ENCODE measurements around the gene KRTAP4-6. TPM values are rescaled to one million over a fixed set of nuclear protein-coding genes. Genes with fewer than 3 reads are reported as not detected.
A peak's percentile ranks its signal among the peaks of the same experiment; 100 is the strongest.
"Not testable (repeated sequence)": the region's sequence is repeated elsewhere in the genome, so short reads cannot be mapped to it uniquely, and the experiment has no call there.

The KRTAP4-6 gene
- total RNA-seq, 1 experiment from 2014 or later: not detected

DNA sequence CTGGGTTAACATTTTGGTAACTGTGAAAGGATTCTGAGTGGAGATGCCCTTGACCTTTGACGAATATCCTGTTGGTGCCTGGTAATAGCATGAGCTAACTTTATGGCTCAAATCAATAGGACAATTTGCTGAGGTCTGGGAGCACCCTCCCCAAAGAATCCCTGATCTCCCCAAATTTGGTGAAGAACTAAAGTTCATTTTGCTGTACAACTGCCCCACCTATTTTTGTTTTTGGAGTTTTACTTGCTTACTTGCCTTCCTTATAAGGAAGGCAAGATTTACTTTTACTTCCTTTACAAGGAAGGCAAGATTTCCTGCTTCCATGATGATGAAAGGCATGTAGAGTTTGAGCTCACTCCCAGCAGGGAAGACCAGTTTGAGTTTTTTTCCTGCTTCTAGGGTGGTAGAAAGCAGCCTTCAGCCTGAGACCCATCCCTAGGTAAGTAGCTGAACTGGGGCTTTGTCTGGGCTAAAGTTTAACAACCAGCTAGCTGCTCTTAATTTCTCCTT lies 32.3 kb downstream of the KRTAP4-6 start:
- DNase-seq (ENCODE audit: low read depth): no peak

DNA sequence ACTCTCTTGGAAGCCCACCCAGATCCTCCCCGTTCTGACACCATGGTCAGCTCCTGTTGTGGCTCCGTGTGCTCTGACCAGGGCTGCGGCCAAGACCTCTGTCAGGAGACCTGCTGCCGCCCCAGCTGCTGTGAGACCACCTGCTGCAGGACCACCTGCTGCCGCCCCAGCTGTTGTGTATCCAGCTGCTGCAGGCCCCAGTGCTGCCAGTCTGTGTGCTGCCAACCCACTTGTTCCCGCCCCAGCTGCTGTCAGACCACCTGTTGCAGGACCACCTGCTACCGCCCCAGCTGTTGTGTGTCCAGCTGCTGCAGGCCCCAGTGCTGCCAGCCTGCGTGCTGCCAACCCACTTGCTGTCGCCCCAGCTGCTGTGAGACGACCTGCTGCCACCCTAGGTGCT lies 35.0 kb downstream of the KRTAP4-6 start, which contains the start of gene KRTAP4-9:
Gene KRTAP4-9 (plus strand): TSS at position 43 of the 400 bp plus-strand sequence. CDS start 0 bp downstream, at position 43.
- DNase-seq (ENCODE audit: low read depth): not testable (repeated sequence)

DNA sequence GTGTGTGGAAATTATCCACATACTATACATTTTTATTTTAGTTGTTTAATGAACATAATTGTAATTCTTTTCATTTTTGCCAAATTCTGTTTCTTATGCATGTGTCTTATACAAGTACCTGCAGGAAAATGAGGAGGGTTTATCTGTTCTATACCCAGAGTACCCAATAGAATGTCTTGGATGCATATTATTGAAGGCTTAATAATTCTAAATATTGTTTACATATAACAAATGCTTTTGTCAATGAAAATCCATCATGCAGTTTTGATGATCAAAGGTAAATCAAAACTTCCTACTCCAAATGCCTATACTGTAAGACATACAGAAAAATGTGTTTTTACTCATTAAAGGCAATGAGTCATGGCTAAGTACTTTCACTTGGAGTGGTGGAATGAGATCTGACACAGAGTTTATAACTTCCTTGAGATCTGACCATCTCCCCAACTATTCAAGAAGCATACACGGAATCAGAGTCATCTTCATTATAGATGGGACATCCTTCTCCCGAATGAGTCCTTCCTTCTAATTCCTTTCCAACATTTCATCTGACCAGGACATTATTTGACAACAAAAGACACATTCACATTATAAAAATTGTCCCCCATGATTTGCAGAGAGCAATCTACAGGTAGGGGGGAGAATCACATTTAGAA lies 35.8 kb downstream of the KRTAP4-6 start:
- not testable (repeated sequence) for DNase-seq (ENCODE audit: low read depth)

DNA sequence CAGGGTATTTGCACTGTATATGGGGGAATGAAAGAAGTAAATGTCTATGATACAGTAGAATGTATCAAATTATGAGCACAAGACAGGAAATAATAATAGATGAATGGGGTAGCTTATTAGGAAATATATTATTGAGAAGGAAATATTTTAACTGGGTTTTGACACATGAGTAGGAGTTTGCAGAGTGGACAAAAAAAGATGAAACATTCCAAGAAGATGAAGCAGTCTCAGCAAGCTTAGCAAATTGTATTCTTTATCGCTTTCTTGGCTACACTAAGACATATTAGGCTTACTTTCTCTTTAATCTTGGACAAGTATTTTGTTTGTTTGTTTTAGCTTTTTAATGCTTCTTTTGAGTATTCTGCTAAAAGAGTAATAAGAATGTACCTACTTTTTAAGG lies 36.4 kb downstream of the KRTAP4-6 start:
- no peak for DNase-seq (ENCODE audit: low read depth)

DNA sequence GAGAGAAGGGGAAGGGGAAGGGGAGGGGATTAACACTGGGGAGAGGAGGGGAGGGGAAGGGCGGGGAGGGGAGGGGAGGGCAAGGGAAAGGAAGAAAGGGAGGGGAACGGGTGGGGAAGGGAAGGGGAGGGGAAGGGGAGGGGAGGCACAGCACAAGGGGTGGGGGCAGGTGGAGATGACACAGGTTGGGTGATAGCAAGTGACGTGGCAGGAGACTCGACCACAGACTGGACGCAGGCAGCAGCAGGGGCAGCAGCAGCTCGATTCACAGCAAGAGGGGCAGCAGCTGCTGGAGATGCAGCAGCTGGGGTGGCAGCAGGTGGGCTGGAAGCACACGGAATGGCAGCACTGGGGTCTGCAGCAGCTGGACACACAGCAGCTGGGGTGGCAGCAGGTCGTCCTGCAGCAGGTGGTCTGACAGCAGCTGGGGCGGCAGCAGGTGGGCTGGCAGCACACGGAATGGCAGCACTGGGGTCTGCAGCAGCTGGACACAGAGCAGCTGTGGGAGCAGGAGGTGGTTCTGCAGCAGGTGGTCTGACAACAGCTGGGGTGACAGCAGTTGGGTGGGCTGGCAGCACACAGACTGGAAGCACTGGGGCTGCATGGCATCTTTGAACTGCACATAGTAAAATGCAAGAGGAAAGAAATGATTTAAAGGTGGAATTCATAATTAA lies 38.6 kb downstream of the KRTAP4-6 start, which contains the start of gene KRTAP4-16:
Gene KRTAP4-16 (minus strand): TSS at position 624 of the 674 bp plus-strand sequence. CDS start 0 bp downstream, at position 624.
- no peak for DNase-seq (ENCODE audit: low read depth)

DNA sequence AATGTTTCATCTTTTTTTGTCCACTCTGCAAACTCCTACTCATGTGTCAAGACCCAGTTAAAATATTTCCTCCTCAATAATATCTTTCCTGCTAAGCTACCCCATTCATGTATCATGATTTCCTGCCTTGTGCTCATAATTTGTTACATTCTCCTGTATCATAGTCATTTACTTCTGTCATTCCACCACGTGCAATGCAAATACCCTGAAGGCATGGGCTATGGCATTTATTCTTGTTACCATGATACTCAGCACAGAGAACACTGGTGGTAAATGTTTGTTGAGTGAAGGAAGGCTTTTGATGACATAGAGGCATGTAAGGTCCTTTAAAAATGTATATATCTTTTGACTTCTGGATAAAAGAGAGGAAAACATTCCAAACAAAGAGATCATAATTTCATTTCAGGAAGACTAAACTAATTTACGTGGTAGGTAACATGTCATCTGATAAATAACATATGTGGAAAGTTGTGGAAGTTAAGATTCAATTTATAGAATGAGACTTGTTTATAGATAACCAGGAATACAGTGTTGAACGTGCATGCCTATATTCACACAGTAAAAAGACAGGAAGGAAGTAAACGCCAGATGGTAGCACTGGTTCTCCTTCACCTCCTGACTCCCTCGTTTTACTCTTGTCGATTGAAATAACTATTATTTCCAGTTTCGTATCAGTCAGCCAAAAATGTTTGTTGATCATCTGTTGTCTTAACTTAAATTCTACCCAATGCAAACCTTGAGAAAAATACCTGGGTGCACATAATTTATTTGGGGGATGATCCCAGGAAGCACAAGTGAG lies 40.5 kb downstream of the KRTAP4-6 start:
- DNase-seq (ENCODE audit: low read depth): peak; percentile 80

DNA sequence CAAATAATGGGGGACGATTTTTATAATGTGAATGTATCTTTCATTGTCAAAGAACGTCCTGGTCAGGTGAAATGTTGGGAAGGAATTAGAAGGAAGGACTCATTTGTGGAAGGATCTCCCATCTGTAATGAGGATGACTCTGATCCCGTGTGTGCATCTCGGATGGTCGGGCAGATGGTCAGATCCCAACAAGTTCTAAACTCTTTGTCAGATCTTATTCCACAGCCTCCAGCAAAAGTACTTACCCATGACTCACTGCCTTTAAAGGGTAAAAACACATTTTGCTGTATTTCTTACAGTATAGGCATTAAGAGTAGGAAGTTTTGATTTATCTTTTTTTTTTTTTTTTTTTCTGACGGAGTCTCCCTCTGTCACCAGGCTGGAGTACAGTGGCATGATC lies 41.9 kb downstream of the KRTAP4-6 start:
- DNase-seq (ENCODE audit: low read depth): no peak

DNA sequence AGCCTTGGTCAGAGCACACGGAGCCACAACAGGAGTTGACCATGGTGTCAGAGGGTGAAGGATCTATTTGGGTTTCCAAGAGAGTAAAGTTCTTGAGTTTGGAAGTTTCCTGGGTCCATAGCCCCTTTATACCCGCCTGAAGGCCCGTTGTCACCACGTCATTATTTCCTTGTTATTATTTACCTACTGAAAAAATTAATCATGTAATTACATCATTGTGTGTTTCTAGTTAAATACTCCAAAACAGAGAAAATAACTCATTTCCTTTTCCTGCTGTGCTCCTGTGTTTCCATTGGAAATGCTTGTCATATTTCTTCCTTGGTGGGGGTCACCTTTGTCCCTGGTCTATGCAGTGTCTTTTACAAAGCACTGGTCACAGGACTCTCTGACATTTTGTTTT lies 42.3 kb downstream of the KRTAP4-6 start, which contains the start of gene KRTAP4-8:
Gene KRTAP4-8 (minus strand): TSS at position 101 of the 400 bp plus-strand sequence. CDS start 58 bp downstream, at position 43.
- DNase-seq (ENCODE audit: low read depth): no peak

DNA sequence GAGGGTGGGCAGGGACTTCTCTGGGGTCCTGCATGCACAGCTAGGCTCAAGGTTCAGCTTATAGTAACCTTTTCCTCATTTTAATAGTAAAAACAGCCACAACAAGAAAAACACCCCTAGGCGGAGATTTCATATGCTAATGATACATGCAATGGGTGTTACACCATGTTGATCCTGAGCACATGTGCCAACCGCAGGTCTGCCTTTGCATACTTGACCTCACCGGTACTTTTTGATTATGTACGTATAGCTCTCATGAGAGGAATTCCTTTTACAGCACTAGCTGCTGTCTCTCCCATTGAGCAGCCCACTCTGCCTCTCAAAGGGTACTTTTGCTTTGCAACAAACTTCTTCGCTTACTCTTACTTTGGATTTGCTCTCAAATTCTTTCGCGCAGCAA lies 44.3 kb downstream of the KRTAP4-6 start:
- no peak for DNase-seq (ENCODE audit: low read depth)

Other genes with a start within 250 kb of the KRTAP4-6 start
- not detected in 2 replicates for gene KRT23, start 202.9 kb downstream of the KRTAP4-6 start, total RNA-seq (2014; rRNA removed; shearing (Covaris generic))
- not detected in 2 replicates for gene KRT39, start 173.6 kb downstream of the KRTAP4-6 start, total RNA-seq (2014; rRNA removed; shearing (Covaris generic))
- not detected in 2 replicates for gene KRT40, start 156.2 kb downstream of the KRTAP4-6 start, total RNA-seq (2014; rRNA removed; shearing (Covaris generic))
- gene KRTAP3-3, start 146.4 kb downstream of the KRTAP4-6 start, total RNA-seq (2014; rRNA removed; shearing (Covaris generic)): not detected in 2 replicates
- not detected in 2 replicates for gene KRTAP3-2, start 140.6 kb downstream of the KRTAP4-6 start, total RNA-seq (2014; rRNA removed; shearing (Covaris generic))
- not detected in 2 replicates for gene KRTAP3-1, start 131.4 kb downstream of the KRTAP4-6 start, total RNA-seq (2014; rRNA removed; shearing (Covaris generic))
- gene KRTAP1-5, start 113.3 kb downstream of the KRTAP4-6 start, total RNA-seq (2014; rRNA removed; shearing (Covaris generic)): not detected in 2 replicates
- not detected in 2 replicates for gene KRTAP1-4, start 110.3 kb downstream of the KRTAP4-6 start, total RNA-seq (2014; rRNA removed; shearing (Covaris generic))
- not detected in 2 replicates for gene KRTAP1-3, start 105.7 kb downstream of the KRTAP4-6 start, total RNA-seq (2014; rRNA removed; shearing (Covaris generic))
- 1.5 TPM in 1 of 2 replicates, not detected in the other for gene KRTAP1-1, start 99.1 kb downstream of the KRTAP4-6 start, total RNA-seq (2014; rRNA removed; shearing (Covaris generic))
- gene KRTAP2-1, start 93.2 kb downstream of the KRTAP4-6 start, total RNA-seq (2014; rRNA removed; shearing (Covaris generic)): not detected in 2 replicates
- gene KRTAP2-2, start 85.3 kb downstream of the KRTAP4-6 start, total RNA-seq (2014; rRNA removed; shearing (Covaris generic)): not detected in 2 replicates
- not detected in 2 replicates for gene KRTAP2-3, start 80.4 kb downstream of the KRTAP4-6 start, total RNA-seq (2014; rRNA removed; shearing (Covaris generic))
- gene KRTAP2-4, start 74.7 kb downstream of the KRTAP4-6 start, total RNA-seq (2014; rRNA removed; shearing (Covaris generic)): not detected in 2 replicates
- not detected in 2 replicates for gene KRTAP4-7, start 56.4 kb downstream of the KRTAP4-6 start, total RNA-seq (2014; rRNA removed; shearing (Covaris generic))
- gene KRTAP4-8, start 42.4 kb downstream of the KRTAP4-6 start, total RNA-seq (2014; rRNA removed; shearing (Covaris generic)): not detected in 2 replicates
- gene KRTAP4-16, start 38.3 kb downstream of the KRTAP4-6 start, total RNA-seq (2014; rRNA removed; shearing (Covaris generic)): not detected in 2 replicates
- not detected in 2 replicates for gene KRTAP4-9, start 35.2 kb downstream of the KRTAP4-6 start, total RNA-seq (2014; rRNA removed; shearing (Covaris generic))
- not detected in 2 replicates for gene KRTAP4-11, start 22.2 kb downstream of the KRTAP4-6 start, total RNA-seq (2014; rRNA removed; shearing (Covaris generic))
- gene KRTAP4-12, start 16.4 kb downstream of the KRTAP4-6 start, total RNA-seq (2014; rRNA removed; shearing (Covaris generic)): not detected in 2 replicates
- not detected in 2 replicates for gene KRTAP4-5, start 9.3 kb upstream of the KRTAP4-6 start, total RNA-seq (2014; rRNA removed; shearing (Covaris generic))
- gene KRTAP4-4, start 20.2 kb upstream of the KRTAP4-6 start, total RNA-seq (2014; rRNA removed; shearing (Covaris generic)): not detected in 2 replicates
- not detected in 2 replicates for gene KRTAP4-3, start 27.7 kb upstream of the KRTAP4-6 start, total RNA-seq (2014; rRNA removed; shearing (Covaris generic))
- not detected in 2 replicates for gene KRTAP4-2, start 37.7 kb upstream of the KRTAP4-6 start, total RNA-seq (2014; rRNA removed; shearing (Covaris generic))
- not detected in 2 replicates for gene KRTAP4-1, start 44.4 kb upstream of the KRTAP4-6 start, total RNA-seq (2014; rRNA removed; shearing (Covaris generic))
- gene KRTAP9-1, start 49.3 kb upstream of the KRTAP4-6 start, total RNA-seq (2014; rRNA removed; shearing (Covaris generic)): not detected in 2 replicates
- gene KRTAP9-2, start 86.1 kb upstream of the KRTAP4-6 start, total RNA-seq (2014; rRNA removed; shearing (Covaris generic)): not detected in 2 replicates
- gene KRTAP9-3, start 91.9 kb upstream of the KRTAP4-6 start, total RNA-seq (2014; rRNA removed; shearing (Covaris generic)): not detected in 2 replicates
- gene KRTAP9-8, start 97.5 kb upstream of the KRTAP4-6 start, total RNA-seq (2014; rRNA removed; shearing (Covaris generic)): not detected in 2 replicates
- not detected in 2 replicates for gene KRTAP9-4, start 109.1 kb upstream of the KRTAP4-6 start, total RNA-seq (2014; rRNA removed; shearing (Covaris generic))
- not detected in 2 replicates for gene KRTAP9-9, start 114.8 kb upstream of the KRTAP4-6 start, total RNA-seq (2014; rRNA removed; shearing (Covaris generic))
- not detected in 2 replicates for gene KRTAP9-6, start 124.8 kb upstream of the KRTAP4-6 start, total RNA-seq (2014; rRNA removed; shearing (Covaris generic))
- gene KRTAP9-7, start 135.2 kb upstream of the KRTAP4-6 start, total RNA-seq (2014; rRNA removed; shearing (Covaris generic)): not detected in 2 replicates
- gene KRTAP29-1, start 162.3 kb upstream of the KRTAP4-6 start, total RNA-seq (2014; rRNA removed; shearing (Covaris generic)): not detected in 2 replicates
- gene KRTAP16-1, start 168.8 kb upstream of the KRTAP4-6 start, total RNA-seq (2014; rRNA removed; shearing (Covaris generic)): not detected in 2 replicates
- not detected in 2 replicates for gene KRTAP17-1, start 175.2 kb upstream of the KRTAP4-6 start, total RNA-seq (2014; rRNA removed; shearing (Covaris generic))
- not detected in 2 replicates for gene KRT33A, start 210.3 kb upstream of the KRTAP4-6 start, total RNA-seq (2014; rRNA removed; shearing (Covaris generic))
- gene KRT33B, start 229.3 kb upstream of the KRTAP4-6 start, total RNA-seq (2014; rRNA removed; shearing (Covaris generic)): not detected in 2 replicates
- gene KRT34, start 241.8 kb upstream of the KRTAP4-6 start, total RNA-seq (2014; rRNA removed; shearing (Covaris generic)): 0.46 and 1.4 TPM in 2 replicates